GM12865 (cell line): Measurements from ENCODE around the gene PGS1.

Source experiments
- DNase-seq: peaks from one replicate; pipeline ENCODE4 v3.0.0; 2010; ENCODE audit warnings: low read depth
- H3K4me3 ChIP-seq: 2 replicates; pipeline ENCODE4 v1.5.1; 2011; ENCODE audit warnings: mild to moderate bottlenecking, low read depth, low read length, control low read depth
- TF ChIP-seq, protein P1 (sequence below): IDR thresholded peaks from 2 replicates; pipeline ENCODE4 v1.5.1; 2011; ENCODE audit warnings: low read length, control low read depth, low read depth, inconsistent platforms; ENCODE audit not compliant: insufficient read depth; ENCODE audit errors: missing control alignments

PGS1 gene

DNA sequence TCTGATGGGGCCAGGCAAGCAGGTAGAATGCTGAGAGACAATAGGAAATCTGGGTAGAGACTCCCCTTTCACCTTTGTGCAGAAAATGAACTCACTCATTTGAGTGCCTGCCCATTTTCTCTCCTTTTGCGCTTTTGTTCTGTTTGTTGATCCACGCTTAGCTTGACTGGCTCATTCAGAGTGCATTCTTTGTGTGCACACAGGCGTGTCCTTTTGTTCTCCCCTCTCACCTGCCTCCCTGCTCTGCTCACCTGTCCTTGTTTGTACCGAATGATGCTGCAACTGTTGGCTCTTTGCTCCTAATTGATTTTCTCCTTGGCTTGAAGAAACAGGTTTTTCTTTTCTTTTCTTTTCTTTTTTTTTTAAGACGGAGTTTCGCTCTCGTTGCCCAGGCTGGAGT lies 15.8 kb downstream of the PGS1 start:
- TF ChIP-seq, protein P1, sequence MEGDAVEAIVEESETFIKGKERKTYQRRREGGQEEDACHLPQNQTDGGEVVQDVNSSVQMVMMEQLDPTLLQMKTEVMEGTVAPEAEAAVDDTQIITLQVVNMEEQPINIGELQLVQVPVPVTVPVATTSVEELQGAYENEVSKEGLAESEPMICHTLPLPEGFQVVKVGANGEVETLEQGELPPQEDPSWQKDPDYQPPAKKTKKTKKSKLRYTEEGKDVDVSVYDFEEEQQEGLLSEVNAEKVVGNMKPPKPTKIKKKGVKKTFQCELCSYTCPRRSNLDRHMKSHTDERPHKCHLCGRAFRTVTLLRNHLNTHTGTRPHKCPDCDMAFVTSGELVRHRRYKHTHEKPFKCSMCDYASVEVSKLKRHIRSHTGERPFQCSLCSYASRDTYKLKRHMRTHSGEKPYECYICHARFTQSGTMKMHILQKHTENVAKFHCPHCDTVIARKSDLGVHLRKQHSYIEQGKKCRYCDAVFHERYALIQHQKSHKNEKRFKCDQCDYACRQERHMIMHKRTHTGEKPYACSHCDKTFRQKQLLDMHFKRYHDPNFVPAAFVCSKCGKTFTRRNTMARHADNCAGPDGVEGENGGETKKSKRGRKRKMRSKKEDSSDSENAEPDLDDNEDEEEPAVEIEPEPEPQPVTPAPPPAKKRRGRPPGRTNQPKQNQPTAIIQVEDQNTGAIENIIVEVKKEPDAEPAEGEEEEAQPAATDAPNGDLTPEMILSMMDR = no peak
- H3K4me3 ChIP-seq = no peak overlapping the region
- no peak for DNase-seq

DNA sequence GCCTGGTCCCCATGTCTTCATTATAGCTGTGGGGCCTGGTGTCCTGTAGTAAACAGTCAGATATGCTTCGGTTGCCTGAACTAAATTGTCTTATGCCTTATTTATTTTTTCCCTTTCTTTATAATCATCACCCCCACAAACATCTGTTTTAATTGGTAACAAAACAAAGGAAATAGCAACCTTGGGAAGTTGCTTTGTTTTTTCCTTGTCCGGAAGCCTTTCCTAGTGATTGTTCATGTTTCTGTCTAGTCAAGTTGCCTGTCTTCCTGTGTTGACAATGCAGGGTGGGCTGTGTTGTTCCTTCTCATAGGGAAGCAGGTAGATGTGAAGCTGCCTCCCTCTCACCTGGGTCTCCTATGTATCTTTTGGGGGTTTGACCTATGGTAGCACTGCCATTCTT lies 16.7 kb downstream of the PGS1 start:
- H3K4me3 ChIP-seq = no peak overlapping the region
- no peak for DNase-seq
- TF ChIP-seq, protein P1 = no peak

DNA sequence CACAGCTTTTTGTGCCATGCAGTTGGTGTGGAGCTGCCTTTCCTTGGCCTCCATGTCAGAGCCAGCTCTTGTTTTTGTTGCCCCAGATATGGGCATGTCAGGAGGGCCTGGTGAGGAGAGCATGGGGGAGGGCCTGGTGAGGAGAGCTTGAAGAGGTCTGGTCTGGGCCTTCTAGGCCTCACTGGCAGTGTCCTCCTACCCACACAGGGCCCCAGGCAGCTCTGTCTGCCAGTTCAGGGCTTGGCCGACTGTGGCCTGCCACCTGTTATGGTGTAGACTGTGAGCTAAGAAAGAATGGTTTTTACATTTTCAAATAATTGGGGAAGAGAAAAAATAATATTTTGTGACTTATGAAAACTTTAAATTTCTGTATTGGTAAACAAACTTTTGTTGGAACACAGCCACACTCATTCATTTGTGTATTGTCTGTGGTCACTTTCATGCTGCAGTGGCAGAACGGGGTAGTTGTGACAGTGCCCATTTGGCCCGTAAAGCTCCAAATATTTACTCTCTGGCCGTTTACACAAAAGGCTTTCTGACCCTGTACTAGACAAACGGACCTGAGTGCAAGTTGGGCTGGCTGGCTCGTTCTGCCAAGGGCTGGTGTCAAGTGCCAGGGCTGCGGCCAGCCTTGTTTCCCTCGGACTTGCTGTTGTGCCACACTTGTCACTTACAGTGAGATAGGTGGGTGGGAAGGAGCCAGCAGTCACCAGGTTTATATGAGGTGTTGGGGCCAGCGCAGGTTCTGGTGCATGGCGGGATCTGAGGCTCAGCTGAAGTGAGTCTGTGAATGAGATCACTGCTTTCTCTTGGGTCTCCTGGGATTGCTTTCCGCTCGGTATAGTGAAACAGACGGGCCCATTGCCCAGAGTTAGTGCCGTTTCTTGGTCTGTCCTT lies 18.2 kb downstream of the PGS1 start:
- TF ChIP-seq, protein P1 = no peak
- no peak overlapping the region for H3K4me3 ChIP-seq
- no peak for DNase-seq

GRCh38 chr17:78397681-78398101 lies 19.2 kb downstream of the PGS1 start:
- TF ChIP-seq, protein P1 = no peak
- no peak for DNase-seq
- H3K4me3 ChIP-seq = no peak overlapping the region

- DNase-seq = no peak
- TF ChIP-seq, protein P1 = no peak
- H3K4me3 ChIP-seq = no peak overlapping the region
Observed at GRCh38 chr17:78398390-78398789, 19.9 kb downstream of the PGS1 start.

- TF ChIP-seq, protein P1 = no peak
- H3K4me3 ChIP-seq = no peak overlapping the region
- DNase-seq = no peak
Observed at GRCh38 chr17:78399028-78399692, 20.7 kb downstream of the PGS1 start.
